ENCODE results near the gene CD22.

Gene CD22

DNA sequence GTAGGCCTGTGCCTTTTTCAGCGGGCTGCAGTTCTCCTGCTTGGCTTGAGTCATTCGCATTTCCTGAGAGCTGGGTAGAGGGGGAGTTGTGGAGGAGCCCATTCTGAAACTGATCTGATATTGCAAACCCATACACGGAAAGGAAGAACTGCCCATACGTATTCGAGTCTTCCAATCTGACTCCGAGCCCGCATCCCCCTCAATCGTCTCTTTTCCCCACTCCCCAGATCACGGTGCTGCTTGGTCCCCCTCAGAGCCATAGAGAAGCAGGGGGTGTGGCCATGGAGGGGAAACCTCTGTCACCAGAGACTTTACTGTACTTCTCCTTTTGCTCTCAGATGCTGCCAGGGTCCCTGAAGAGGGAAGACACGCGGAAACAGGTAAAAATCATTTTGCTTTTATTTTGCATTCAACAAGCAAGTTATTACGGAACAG lies at the start of gene CD22:
Gene CD22, plus strand, starts transcription at position 337 of the 435 bp plus-strand sequence. CDS start 2,854 bp downstream, outside the sequence.
- Histone ChIP-seq H3K36me3 (replicated peaks; ENCODE audit: insufficient read depth, low read length) (no peaks in the 10 kb centered on the region), H3K79me2 (ENCODE audit: low read length) (no peaks in the 10 kb centered on the region), H3K9me2 (replicated peaks; ENCODE audit: insufficient read depth, low read length) (no peaks in the 10 kb centered on the region), H3K4me1 (ENCODE audit: low read length) (no peaks in the 10 kb centered on the region), H3K4me2 (ENCODE audit: low read depth, low read length) (no peak within 1 kb of the TSS), H3K27ac (ENCODE audit: low read length) (no peak within 1 kb of the TSS), H2AFZ (ENCODE audit: low read length) (no peak within 1 kb of the TSS), H3F3A (ENCODE audit: insufficient read depth, low read length) (no peaks in the 10 kb centered on the region), H3K9ac (ENCODE audit: low read length) (no peak within 1 kb of the TSS), H3K9me3 (replicated peaks; ENCODE audit: insufficient read depth, low read length) (no peaks in the 10 kb centered on the region), H3K27me3 (replicated peaks; ENCODE audit: insufficient read depth, low read length) (peaks cover 85% of the 10 kb centered on the region), H4K20me1 (ENCODE audit: insufficient read depth, low read length) (no peaks in the 10 kb centered on the region), H3K4me3 (ENCODE audit: low read length) (no peak within 1 kb of the TSS)
- DNase-seq = no peak
- TF ChIP-seq EZH2phosphoT487 (IDR thresholded peaks at IDR 0.05; ENCODE audit: low read length) = no peak
- TF ChIP-seq, protein P1, sequence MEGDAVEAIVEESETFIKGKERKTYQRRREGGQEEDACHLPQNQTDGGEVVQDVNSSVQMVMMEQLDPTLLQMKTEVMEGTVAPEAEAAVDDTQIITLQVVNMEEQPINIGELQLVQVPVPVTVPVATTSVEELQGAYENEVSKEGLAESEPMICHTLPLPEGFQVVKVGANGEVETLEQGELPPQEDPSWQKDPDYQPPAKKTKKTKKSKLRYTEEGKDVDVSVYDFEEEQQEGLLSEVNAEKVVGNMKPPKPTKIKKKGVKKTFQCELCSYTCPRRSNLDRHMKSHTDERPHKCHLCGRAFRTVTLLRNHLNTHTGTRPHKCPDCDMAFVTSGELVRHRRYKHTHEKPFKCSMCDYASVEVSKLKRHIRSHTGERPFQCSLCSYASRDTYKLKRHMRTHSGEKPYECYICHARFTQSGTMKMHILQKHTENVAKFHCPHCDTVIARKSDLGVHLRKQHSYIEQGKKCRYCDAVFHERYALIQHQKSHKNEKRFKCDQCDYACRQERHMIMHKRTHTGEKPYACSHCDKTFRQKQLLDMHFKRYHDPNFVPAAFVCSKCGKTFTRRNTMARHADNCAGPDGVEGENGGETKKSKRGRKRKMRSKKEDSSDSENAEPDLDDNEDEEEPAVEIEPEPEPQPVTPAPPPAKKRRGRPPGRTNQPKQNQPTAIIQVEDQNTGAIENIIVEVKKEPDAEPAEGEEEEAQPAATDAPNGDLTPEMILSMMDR (IDR thresholded peaks at IDR 0.05; ENCODE audit: low read length) = no peak
- no peak for TF ChIP-seq EZH2 (optimal IDR thresholded peaks at IDR 0.05; ENCODE audit: low read depth, low read length)

- Histone ChIP-seq H3K27me3 (replicated peaks; ENCODE audit: insufficient read depth, low read length) (peaks cover 24% of the 10 kb centered on the region), H3K9ac (ENCODE audit: low read length) (no peak overlapping the region), H3K79me2 (ENCODE audit: low read length) (no peaks in the 10 kb centered on the region), H3F3A (ENCODE audit: insufficient read depth, low read length) (no peaks in the 10 kb centered on the region), H3K9me3 (replicated peaks; ENCODE audit: insufficient read depth, low read length) (no peaks in the 10 kb centered on the region), H3K36me3 (replicated peaks; ENCODE audit: insufficient read depth, low read length) (no peaks in the 10 kb centered on the region), H3K4me2 (ENCODE audit: low read depth, low read length) (no peak overlapping the region), H3K4me3 (ENCODE audit: low read length) (no peak overlapping the region), H2AFZ (ENCODE audit: low read length) (no peak overlapping the region), H3K9me2 (replicated peaks; ENCODE audit: insufficient read depth, low read length) (no peaks in the 10 kb centered on the region), H4K20me1 (ENCODE audit: insufficient read depth, low read length) (no peaks in the 10 kb centered on the region), H3K4me1 (ENCODE audit: low read length) (no peaks in the 10 kb centered on the region), H3K27ac (ENCODE audit: low read length) (no peak overlapping the region)
- no peak for TF ChIP-seq EZH2phosphoT487 (IDR thresholded peaks at IDR 0.05; ENCODE audit: low read length)
- TF ChIP-seq EZH2 (optimal IDR thresholded peaks at IDR 0.05; ENCODE audit: low read depth, low read length) = no peak
- TF ChIP-seq, protein P1 (IDR thresholded peaks at IDR 0.05; ENCODE audit: low read length) = no peak
- DNase-seq = no peak
These were observed 49.6 kb upstream of the CD22 start for GRCh38 chr19:35279374-35279773.

- Histone ChIP-seq H3K27ac (ENCODE audit: low read length) (no peak overlapping the region), H3K9me3 (replicated peaks; ENCODE audit: insufficient read depth, low read length) (no peaks in the 10 kb centered on the region), H3K4me3 (ENCODE audit: low read length) (no peak overlapping the region), H3K79me2 (ENCODE audit: low read length) (no peaks in the 10 kb centered on the region), H3K36me3 (replicated peaks; ENCODE audit: insufficient read depth, low read length) (no peaks in the 10 kb centered on the region), H4K20me1 (ENCODE audit: insufficient read depth, low read length) (no peaks in the 10 kb centered on the region), H3K4me2 (ENCODE audit: low read depth, low read length) (no peak overlapping the region), H3K9me2 (replicated peaks; ENCODE audit: insufficient read depth, low read length) (no peaks in the 10 kb centered on the region), H3K9ac (ENCODE audit: low read length) (no peak overlapping the region), H3K4me1 (ENCODE audit: low read length) (no peaks in the 10 kb centered on the region), H3K27me3 (replicated peaks; ENCODE audit: insufficient read depth, low read length) (peaks cover 31% of the 10 kb centered on the region), H2AFZ (ENCODE audit: low read length) (no peak overlapping the region), H3F3A (ENCODE audit: insufficient read depth, low read length) (no peaks in the 10 kb centered on the region)
- TF ChIP-seq EZH2 (optimal IDR thresholded peaks at IDR 0.05; ENCODE audit: low read depth, low read length) (no peak), EZH2phosphoT487 (IDR thresholded peaks at IDR 0.05; ENCODE audit: low read length) (no peak)
- TF ChIP-seq, protein P1 (IDR thresholded peaks at IDR 0.05; ENCODE audit: low read length) = no peak
- no peak for DNase-seq
These were observed 48.8 kb upstream of the CD22 start for GRCh38 chr19:35279985-35280821.
